Colonic mucosa (tissue), 4 donors: Measurements from ENCODE around the gene JPT1. TPM values are rescaled to one million over a fixed set of nuclear protein-coding genes. Genes with fewer than 3 reads are reported as not detected.
"Not testable (repeated sequence)": the region's sequence is repeated elsewhere in the genome, so short reads cannot be mapped to it uniquely, and the experiment has no call there.

Experiments used
- DNase-seq: peaks from one replicate; pipeline ENCODE4 v3.0.0-alpha.2; 2020
- H3K27ac ChIP-seq: fragments of 200-600 bp; one replicate; pipeline ENCODE4 v1.8.0; 2021
- H3K27me3 ChIP-seq: fragments of 200-600 bp; one replicate; pipeline ENCODE4 v1.8.0; 2021
- H3K36me3 ChIP-seq: fragments of 200-600 bp; one replicate; pipeline ENCODE4 v1.8.0; 2021
- H3K4me1 ChIP-seq: fragments of 200-600 bp; one replicate; pipeline ENCODE4 v1.8.0; 2021; ENCODE audit warnings: mild to moderate bottlenecking
- H3K4me3 ChIP-seq: fragments of 200-600 bp; one replicate; pipeline ENCODE4 v1.8.0; 2021
- H3K9ac ChIP-seq, 2 donors: one replicate each; pipeline ENCODE4 v1.7.0; 2013; ENCODE audit warnings: control low read depth in 2 of 2, low read depth in 2 of 2, low read length in 2 of 2
- H3K9me3 ChIP-seq: fragments of 200-600 bp; one replicate; pipeline ENCODE4 v1.8.0; 2021
- CTCF ChIP-seq: fragments of 200-600 bp; IDR thresholded peaks from one replicate; pipeline ENCODE4 v1.8.0; 2022; ENCODE audit warnings: antibody characterized with exemption, mild to moderate bottlenecking
- intact Hi-C: fragments of 100-400 bp; cut with DNase I; formaldehyde crosslinking; loops from one replicate; pipeline ENCODE4 v1.14.1; 2022
- total RNA-seq, 2 donors: library from RNA; stranded (reverse); fragmentation: NEBNext Ultra II Directional in 1 of 2; extraction: Animal tissue kit (Norgen Biotek cat#: 25700) in 1 of 2; gene quantifications; one replicate each; pipeline ENCODE4 v1.2.1, GENCODE V29; 2021
- donor health status: healthy.
- donor health status: DM: no; HTN: no; CAD: no.
- donor health status: DM: no; HTN: no; CAD: no.

JPT1 gene
- total RNA-seq, 2 donors from 2014 or later, result 227 to 367 TPM

- Histone ChIP-seq H3K9me3 (no peaks in the 10 kb centered on the region), H3K27ac (peak overlapping the region; percentile 94), H3K27me3 (no peaks in the 10 kb centered on the region), H3K4me3 (no peak overlapping the region), H3K4me1 (peaks cover 20% of the 10 kb centered on the region), H3K9ac (no peak overlapping the region), H3K36me3 (no peaks in the 10 kb centered on the region)
- no peak for DNase-seq
- intact Hi-C loops, result no loop called here
- no peak for TF ChIP-seq CTCF
Observed at GRCh38 chr17:75129576-75129975, 24.7 kb downstream of the JPT1 start.

- intact Hi-C loops, result no loop called here
- Histone ChIP-seq H3K4me3 (no peak overlapping the region), H3K36me3 (no peaks in the 10 kb centered on the region), H3K9me3 (no peaks in the 10 kb centered on the region), H3K27ac (peak overlapping the region; percentile 60), H3K4me1 (peaks cover 22% of the 10 kb centered on the region), H3K27me3 (no peaks in the 10 kb centered on the region), H3K9ac (peak overlapping the region in 1 of 2 donors; percentile 30)
- TF ChIP-seq CTCF, result no peak
- DNase-seq, result no peak
Observed at GRCh38 chr17:75128694-75129505, 25.4 kb downstream of the JPT1 start.

GRCh38 chr17:75127936-75128335 is 26.4 kb downstream of the JPT1 start:
- DNase-seq, H3K36me3 ChIP-seq, intact Hi-C loops, H3K9me3 ChIP-seq, H3K27me3 ChIP-seq, H3K4me3 ChIP-seq: not testable (repeated sequence)
- Histone ChIP-seq H3K4me1 (peaks cover 22% of the 10 kb centered on the region), H3K27ac (peak overlapping the region; percentile 60), H3K9ac (peak overlapping the region in 1 of 2 donors; percentile 15)

GRCh38 chr17:75126954-75127353 is 27.4 kb downstream of the JPT1 start:
- Histone ChIP-seq H3K4me3 (no peak overlapping the region), H3K27ac (peak overlapping the region; percentile 60), H3K27me3 (no peaks in the 10 kb centered on the region), H3K9me3 (no peaks in the 10 kb centered on the region), H3K36me3 (no peaks in the 10 kb centered on the region), H3K4me1 (peaks cover 22% of the 10 kb centered on the region), H3K9ac (no peak overlapping the region)
- DNase-seq, result no peak
- intact Hi-C loops, result no loop called here
- TF ChIP-seq CTCF, result no peak

- Histone ChIP-seq H3K9ac (no peak overlapping the region), H3K4me1 (peaks cover 22% of the 10 kb centered on the region)
- intact Hi-C loops, result no loop called here
Observed at GRCh38 chr17:75125984-75126383, 28.3 kb downstream of the JPT1 start.

More at GRCh38 chr17:75125984-75126383, 28.3 kb downstream of the JPT1 start:
- no peaks in the 10 kb centered on the region for H3K36me3 ChIP-seq
- H3K27ac ChIP-seq, result peak overlapping the region; percentile 93
- no peak overlapping the region for H3K4me3 ChIP-seq
- no peak for TF ChIP-seq CTCF
- DNase-seq, result no peak
- no peaks in the 10 kb centered on the region for H3K27me3 ChIP-seq
- H3K9me3 ChIP-seq, result no peaks in the 10 kb centered on the region
